ENCODE data around the gene LSM3. TPM values are rescaled to one million over a fixed set of nuclear protein-coding genes. Genes with fewer than 3 reads are reported as not detected.
A peak's percentile ranks its signal among the peaks of the same experiment; 100 is the strongest.

The LSM3 gene
- total and polyA plus RNA-seq, 2 of the 4 experiments (the other 2 are of a cell fraction) = 3.4 to 11.5 TPM

DNA sequence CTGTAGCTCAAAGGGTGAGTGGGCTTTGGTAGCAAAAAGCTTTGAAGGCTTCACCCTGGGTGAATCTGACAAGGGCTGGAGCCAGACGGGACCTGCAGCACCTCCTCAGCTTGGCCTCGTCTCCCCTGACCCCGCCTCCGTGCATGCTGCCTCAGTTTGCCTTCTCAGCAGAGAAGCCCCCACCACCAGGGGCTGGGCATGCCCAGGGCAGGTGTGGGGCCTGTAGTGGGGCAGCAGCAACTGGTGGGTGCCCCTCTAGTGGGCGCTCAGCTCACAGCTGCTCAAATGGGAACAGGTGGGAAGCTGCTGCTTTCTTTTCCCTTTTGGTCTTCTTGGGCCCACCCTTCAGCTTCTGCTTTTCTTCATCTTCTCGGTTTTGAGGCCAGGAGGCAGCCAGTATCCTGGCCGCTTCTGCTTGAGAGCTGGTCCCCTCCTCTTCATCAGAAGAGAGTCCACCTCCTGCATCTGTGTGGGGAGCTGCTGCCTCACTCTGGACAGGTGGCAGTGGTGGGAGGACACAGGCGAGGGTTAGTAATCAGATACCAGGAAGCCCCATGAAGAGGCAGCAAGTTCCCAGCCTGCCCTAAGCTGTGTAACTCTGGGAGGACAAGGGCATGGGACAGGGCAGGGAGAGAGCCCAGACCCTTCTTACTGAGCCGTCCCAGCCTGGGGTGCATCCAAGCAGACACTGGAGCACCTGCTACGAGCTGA, 32.8 kb upstream of the LSM3 start:
- Histone ChIP-seq H3K79me1 (ENCODE audit: low read depth in 1 of 2, low read length in 2 of 2) (peaks cover 0 to 15% of the 10 kb centered on the region in 2 experiments; a peak in 1 of 4 replicates), H4K8ac (ENCODE audit: low read depth in 2 of 2, low read length in 2 of 2) (peak overlapping the region in 1 of 2 experiments; percentile 72; a peak in 1 of 4 replicates), H3K4ac (ENCODE audit: low read depth, low read length) (peak overlapping the region; percentile 92), H3K36me3 (ENCODE audit: control insufficient read depth, insufficient read depth, low read length) (peaks cover 56% of the 10 kb centered on the region), H3K9me1 (ENCODE audit: insufficient read depth, low read length) (peaks cover 21% of the 10 kb centered on the region; the same call in 1 of the 2 replicates), H2BK15ac (ENCODE audit: low read depth, low read length) (peak overlapping the region; percentile 12; the same call in 2 of the 3 replicates), H2AK9ac (replicated peaks; ENCODE audit: low read depth, low read length, poor library complexity) (peak overlapping the region; percentile 68), H2BK5ac (ENCODE audit: low read depth, low read length, poor library complexity, severe bottlenecking) (peak overlapping the region; percentile 82), H4K5ac (ENCODE audit: low read depth, low read length) (peak overlapping the region; percentile 85), H3K4me3 (ENCODE audit: insufficient read depth, low read depth, low read length) (no peak overlapping the region), H4K20me1 (ENCODE audit: insufficient read depth, low read length) (peaks cover 7% of the 10 kb centered on the region), H3K9ac (ENCODE audit: low read depth, low read length) (0 out of 2 replicates have a peak overlapping the region, but pooled peaks have one; percentile 13), H3K4me1 (ENCODE audit: control insufficient read depth, insufficient read depth, low read length) (peaks cover 27% of the 10 kb centered on the region), H3K14ac (replicated peaks; ENCODE audit: low read depth, low read length) (peak overlapping the region; percentile 46), H2BK120ac (ENCODE audit: low read depth, low read length) (peak overlapping the region; percentile 88), H2AK5ac (ENCODE audit: low read depth, low read length) (peak overlapping the region; percentile 85), H3K27ac (ENCODE audit: insufficient read depth, low read length) (peak overlapping the region; percentile 95), H3K18ac (ENCODE audit: low read depth, low read length) (peak overlapping the region; percentile 87), H2AFZ (replicated peaks; ENCODE audit: low read length, poor library complexity) (peak overlapping the region; percentile 36), H3K56ac (ENCODE audit: extremely low read depth, insufficient read depth, low read length) (peak overlapping the region; percentile 59; the same call in 1 of the 2 replicates), H4K91ac (ENCODE audit: insufficient read depth, low read depth, low read length) (peak overlapping the region; percentile 89), H3K4me2 (ENCODE audit: low read depth, low read length) (no peak overlapping the region), H3K9me3 (ENCODE audit: control insufficient read depth, insufficient read depth, low read length) (no peaks in the 10 kb centered on the region), H3K23ac (ENCODE audit: low read depth, low read length) (peak overlapping the region; percentile 69), H3K27me3 (ENCODE audit: control insufficient read depth, insufficient read depth, low read length) (no peaks in the 10 kb centered on the region), H2BK20ac (ENCODE audit: low read depth, low read length) (peak overlapping the region; percentile 81)
- intact Hi-C loops (cut with micrococcal nuclease) = no loop called here
- dilution Hi-C loops (cut with HindIII; ENCODE audit: low sequenced_read_pairs, unreplicated experiment) = no loop called here
- 94% methylated on average over 2 of the region's 10 CpGs; no CpG with 5 or more reads in 1 of the 2 experiments for WGBS, 2 experiments (ENCODE audit: extremely low coverage in 2 of 2, insufficient read length in 1 of 2)
- BruUV-seq (replicated peaks) = TSS peak; percentile 82
- DNase-seq (no peak), ATAC-seq (ENCODE audit: low read depth) (no peak)
- CTCF ChIA-PET = interaction anchor here (0.5 to 2.3 kb wide), 2 partner anchors 21 to 50 kb away, joined by 3 to 11 read pairs; partner anchors contain the start of genes CHCHD4 and TMEM43
- in situ Hi-C loops (cut with MboI; ENCODE audit: low sequenced_read_pairs) = loop anchor here (25.0 kb wide), 1 partner anchor 109 kb away; no protein-coding TSS in a partner anchor
- POLR2A ChIA-PET (ENCODE audit: unreplicated experiment) = no interaction called here
- TF ChIP-seq ELK1 (IDR thresholded peaks at IDR 0.05; ENCODE audit: borderline replicate concordance, low read depth, low read length) (no peak), SMC3 (IDR thresholded peaks at IDR 0.05; ENCODE audit: low read depth, low read length) (no peak), CEBPB (IDR thresholded peaks at IDR 0.05; ENCODE audit: low read depth, low read length) (no peak), RCOR1 (IDR thresholded peaks at IDR 0.05; ENCODE audit: insufficient replicate concordance, low read length) (no peak), CHD1 (IDR thresholded peaks at IDR 0.05; ENCODE audit: low read depth, low read length) (no peak), MXI1 (IDR thresholded peaks at IDR 0.05; ENCODE audit: borderline replicate concordance, low read depth, low read length) (no peak), MAZ (IDR thresholded peaks at IDR 0.05; ENCODE audit: borderline replicate concordance, low read depth, low read length) (no peak), RAD21 (IDR thresholded peaks at IDR 0.05; ENCODE audit: low read length) (no peak), FOS (IDR thresholded peaks at IDR 0.05; ENCODE audit: low read depth, low read length) (no peak), MAFK (IDR thresholded peaks at IDR 0.05; ENCODE audit: low read depth, low read length) (no peak), RFX5 (IDR thresholded peaks at IDR 0.05; ENCODE audit: low read depth, low read length) (no peak), POLR2A (IDR thresholded peaks at IDR 0.05; ENCODE audit: low read depth, low read length) (no peak)
- TF ChIP-seq, protein P1, sequence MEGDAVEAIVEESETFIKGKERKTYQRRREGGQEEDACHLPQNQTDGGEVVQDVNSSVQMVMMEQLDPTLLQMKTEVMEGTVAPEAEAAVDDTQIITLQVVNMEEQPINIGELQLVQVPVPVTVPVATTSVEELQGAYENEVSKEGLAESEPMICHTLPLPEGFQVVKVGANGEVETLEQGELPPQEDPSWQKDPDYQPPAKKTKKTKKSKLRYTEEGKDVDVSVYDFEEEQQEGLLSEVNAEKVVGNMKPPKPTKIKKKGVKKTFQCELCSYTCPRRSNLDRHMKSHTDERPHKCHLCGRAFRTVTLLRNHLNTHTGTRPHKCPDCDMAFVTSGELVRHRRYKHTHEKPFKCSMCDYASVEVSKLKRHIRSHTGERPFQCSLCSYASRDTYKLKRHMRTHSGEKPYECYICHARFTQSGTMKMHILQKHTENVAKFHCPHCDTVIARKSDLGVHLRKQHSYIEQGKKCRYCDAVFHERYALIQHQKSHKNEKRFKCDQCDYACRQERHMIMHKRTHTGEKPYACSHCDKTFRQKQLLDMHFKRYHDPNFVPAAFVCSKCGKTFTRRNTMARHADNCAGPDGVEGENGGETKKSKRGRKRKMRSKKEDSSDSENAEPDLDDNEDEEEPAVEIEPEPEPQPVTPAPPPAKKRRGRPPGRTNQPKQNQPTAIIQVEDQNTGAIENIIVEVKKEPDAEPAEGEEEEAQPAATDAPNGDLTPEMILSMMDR (conservative IDR thresholded peaks at IDR 0.05; ENCODE audit: low read depth, low read length) = no peak
- TF ChIP-seq, protein P2, sequence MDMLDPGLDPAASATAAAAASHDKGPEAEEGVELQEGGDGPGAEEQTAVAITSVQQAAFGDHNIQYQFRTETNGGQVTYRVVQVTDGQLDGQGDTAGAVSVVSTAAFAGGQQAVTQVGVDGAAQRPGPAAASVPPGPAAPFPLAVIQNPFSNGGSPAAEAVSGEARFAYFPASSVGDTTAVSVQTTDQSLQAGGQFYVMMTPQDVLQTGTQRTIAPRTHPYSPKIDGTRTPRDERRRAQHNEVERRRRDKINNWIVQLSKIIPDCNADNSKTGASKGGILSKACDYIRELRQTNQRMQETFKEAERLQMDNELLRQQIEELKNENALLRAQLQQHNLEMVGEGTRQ (IDR thresholded peaks at IDR 0.05; ENCODE audit: low read depth, low read length) = no peak
